Progenitor cell of endocrine pancreas (in vitro differentiated cells): ENCODE measurements around the gene ITPR2. TPM values are rescaled to one million over a fixed set of nuclear protein-coding genes. Genes with fewer than 3 reads are reported as not detected.

Experiments used
- DNase-seq: peaks from one replicate; pipeline ENCODE4 v3.0.0; 2021; ENCODE audit warnings: low spot score; ENCODE audit not compliant: unreplicated experiment
- H3K27ac Mint-ChIP-seq: 2 replicates; pipeline ENCODE4 v1.8.0; 2021; ENCODE audit warnings: mild to moderate bottlenecking, moderate library complexity, mixed read lengths
- H3K27me3 Mint-ChIP-seq: 2 replicates; pipeline ENCODE4 v1.8.0; 2021; ENCODE audit warnings: mixed read lengths
- H3K36me3 Mint-ChIP-seq: 2 replicates; pipeline ENCODE4 v1.8.0; 2022; ENCODE audit warnings: mixed read lengths; ENCODE audit not compliant: insufficient read depth
- H3K4me1 Mint-ChIP-seq: 2 replicates; pipeline ENCODE4 v1.8.0; 2021; ENCODE audit warnings: low read depth, mixed read lengths
- H3K4me3 Mint-ChIP-seq: 2 replicates; pipeline ENCODE4 v1.8.0; 2021; ENCODE audit warnings: low read depth, mild to moderate bottlenecking, moderate library complexity, mixed read lengths
- H3K9me3 Mint-ChIP-seq: 2 replicates; pipeline ENCODE4 v1.8.0; 2021; ENCODE audit warnings: low read depth, mixed read lengths
- CTCF ChIP-seq: fragments of 200-600 bp; sonication (generic); IDR thresholded peaks from one replicate; pipeline ENCODE4 v1.5.0; 2021; ENCODE audit warnings: antibody characterized with exemption, mild to moderate bottlenecking; ENCODE audit not compliant: unreplicated experiment
- total RNA-seq: library from RNA; stranded (reverse); gene quantifications from 2 replicates; pipeline ENCODE4 v1.2.1, GENCODE V29; 2021

The ITPR2 gene
- total RNA-seq, 1 donor from 2014 or later = 72.4 TPM

GRCh38 chr12:26711072-26711471, 121.9 kb downstream of the ITPR2 start:
- no peak for TF ChIP-seq CTCF
- H3K27me3 Mint-ChIP-seq = no peaks in the 10 kb centered on the region
- H3K36me3 Mint-ChIP-seq = peaks cover 10% of the 10 kb centered on the region
- no peak overlapping the region for H3K4me3 Mint-ChIP-seq
- H3K4me1 Mint-ChIP-seq = no peaks in the 10 kb centered on the region
- H3K9me3 Mint-ChIP-seq = peaks cover 6% of the 10 kb centered on the region
- no peak overlapping the region for H3K27ac Mint-ChIP-seq
- no peak for DNase-seq

- no peak for DNase-seq
- Mint-ChIP-seq H3K4me1 (peaks cover 1% of the 10 kb centered on the region), H3K4me3 (no peak overlapping the region), H3K27me3 (no peaks in the 10 kb centered on the region), H3K36me3 (peaks cover 8% of the 10 kb centered on the region), H3K27ac (no peak overlapping the region), H3K9me3 (peaks cover 6% of the 10 kb centered on the region)
- no peak for TF ChIP-seq CTCF
Observed at GRCh38 chr12:26705851-26706250, 127.1 kb downstream of the ITPR2 start.

GRCh38 chr12:26704684-26705460, 128.1 kb downstream of the ITPR2 start:
- Mint-ChIP-seq H3K9me3 (peaks cover 6% of the 10 kb centered on the region), H3K4me3 (no peak overlapping the region), H3K27ac (no peak overlapping the region), H3K4me1 (peaks cover 1% of the 10 kb centered on the region), H3K27me3 (no peaks in the 10 kb centered on the region), H3K36me3 (peaks cover 6% of the 10 kb centered on the region)
- DNase-seq = no peak
- TF ChIP-seq CTCF = no peak

- Mint-ChIP-seq H3K9me3 (peaks cover 6% of the 10 kb centered on the region), H3K36me3 (peaks cover 6% of the 10 kb centered on the region), H3K27me3 (no peaks in the 10 kb centered on the region), H3K27ac (no peak overlapping the region), H3K4me3 (no peak overlapping the region), H3K4me1 (peaks cover 1% of the 10 kb centered on the region)
- no peak for DNase-seq
- no peak for TF ChIP-seq CTCF
Observed at GRCh38 chr12:26704214-26704613, 128.8 kb downstream of the ITPR2 start.

GRCh38 chr12:26702741-26703140, 130.3 kb downstream of the ITPR2 start:
- H3K27ac Mint-ChIP-seq = no peak overlapping the region
- DNase-seq = no peak
- H3K27me3 Mint-ChIP-seq = no peaks in the 10 kb centered on the region
- no peak for TF ChIP-seq CTCF
- H3K4me3 Mint-ChIP-seq = no peak overlapping the region
- H3K9me3 Mint-ChIP-seq = peaks cover 4% of the 10 kb centered on the region
- H3K36me3 Mint-ChIP-seq = peaks cover 7% of the 10 kb centered on the region
- peaks cover 1% of the 10 kb centered on the region for H3K4me1 Mint-ChIP-seq
